KOPT-K1 (cell line): ENCODE data around the gene SPECC1L.

ENCODE experiments used
- H3K27ac ChIP-seq: fragments of 200-600 bp; sonication (generic); 2 replicates; pipeline ENCODE4 v1.5.1; 2016; ENCODE audit warnings: antibody characterized with exemption, mild to moderate bottlenecking, low read depth, low read length; ENCODE audit not compliant: poor library complexity, severe bottlenecking
- H3K36me3 ChIP-seq: fragments of 200-600 bp; sonication (generic); 2 replicates; pipeline ENCODE4 v1.5.1; 2017; ENCODE audit warnings: antibody characterized with exemption, mild to moderate bottlenecking, low read length, moderate library complexity; ENCODE audit not compliant: insufficient read depth
- H3K9me3 ChIP-seq: fragments of 200-600 bp; sonication (generic); 2 replicates; pipeline ENCODE4 v1.5.1; 2017; ENCODE audit warnings: antibody characterized with exemption, low read length, mild to moderate bottlenecking; ENCODE audit not compliant: insufficient read depth, poor library complexity, severe bottlenecking

SPECC1L gene

DNA sequence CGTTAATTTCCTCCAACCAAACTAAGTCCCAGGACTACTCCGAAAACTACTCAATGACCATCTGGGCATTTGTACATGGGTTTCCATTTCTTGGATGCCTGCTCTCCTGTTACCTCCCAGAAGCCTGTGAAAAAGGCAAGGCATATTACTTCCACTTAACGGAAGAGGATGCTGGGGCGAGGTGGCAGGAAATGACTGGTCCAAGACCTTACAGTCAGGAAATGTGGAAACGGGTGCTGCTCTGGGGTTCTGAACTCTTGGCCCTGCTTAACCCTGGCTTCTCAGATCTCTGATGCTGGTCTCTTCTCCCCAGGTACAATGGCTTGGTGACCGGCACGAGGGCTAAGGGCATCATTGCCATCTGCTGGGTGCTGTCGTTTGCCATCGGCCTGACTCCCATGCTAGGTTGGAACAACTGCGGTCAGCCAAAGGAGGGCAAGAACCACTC is 169.7 kb downstream of the SPECC1L start:
- Histone ChIP-seq H3K36me3 (no peaks in the 10 kb centered on the region), H3K27ac (no peak overlapping the region)

DNA sequence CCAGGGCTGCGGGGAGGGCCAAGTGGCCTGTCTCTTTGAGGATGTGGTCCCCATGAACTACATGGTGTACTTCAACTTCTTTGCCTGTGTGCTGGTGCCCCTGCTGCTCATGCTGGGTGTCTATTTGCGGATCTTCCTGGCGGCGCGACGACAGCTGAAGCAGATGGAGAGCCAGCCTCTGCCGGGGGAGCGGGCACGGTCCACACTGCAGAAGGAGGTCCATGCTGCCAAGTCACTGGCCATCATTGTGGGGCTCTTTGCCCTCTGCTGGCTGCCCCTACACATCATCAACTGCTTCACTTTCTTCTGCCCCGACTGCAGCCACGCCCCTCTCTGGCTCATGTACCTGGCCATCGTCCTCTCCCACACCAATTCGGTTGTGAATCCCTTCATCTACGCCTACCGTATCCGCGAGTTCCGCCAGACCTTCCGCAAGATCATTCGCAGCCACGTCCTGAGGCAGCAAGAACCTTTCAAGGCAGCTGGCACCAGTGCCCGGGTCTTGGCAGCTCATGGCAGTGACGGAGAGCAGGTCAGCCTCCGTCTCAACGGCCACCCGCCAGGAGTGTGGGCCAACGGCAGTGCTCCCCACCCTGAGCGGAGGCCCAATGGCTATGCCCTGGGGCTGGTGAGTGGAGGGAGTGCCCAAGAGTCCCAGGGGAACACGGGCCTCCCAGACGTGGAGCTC is 170.2 kb downstream of the SPECC1L start:
- H3K36me3 ChIP-seq = no peaks in the 10 kb centered on the region
- no peaks in the 10 kb centered on the region for H3K9me3 ChIP-seq
- no peak overlapping the region for H3K27ac ChIP-seq

More for the DNA sequence above, 169.7 kb downstream of the SPECC1L start:
- no peaks in the 10 kb centered on the region for H3K9me3 ChIP-seq

DNA sequence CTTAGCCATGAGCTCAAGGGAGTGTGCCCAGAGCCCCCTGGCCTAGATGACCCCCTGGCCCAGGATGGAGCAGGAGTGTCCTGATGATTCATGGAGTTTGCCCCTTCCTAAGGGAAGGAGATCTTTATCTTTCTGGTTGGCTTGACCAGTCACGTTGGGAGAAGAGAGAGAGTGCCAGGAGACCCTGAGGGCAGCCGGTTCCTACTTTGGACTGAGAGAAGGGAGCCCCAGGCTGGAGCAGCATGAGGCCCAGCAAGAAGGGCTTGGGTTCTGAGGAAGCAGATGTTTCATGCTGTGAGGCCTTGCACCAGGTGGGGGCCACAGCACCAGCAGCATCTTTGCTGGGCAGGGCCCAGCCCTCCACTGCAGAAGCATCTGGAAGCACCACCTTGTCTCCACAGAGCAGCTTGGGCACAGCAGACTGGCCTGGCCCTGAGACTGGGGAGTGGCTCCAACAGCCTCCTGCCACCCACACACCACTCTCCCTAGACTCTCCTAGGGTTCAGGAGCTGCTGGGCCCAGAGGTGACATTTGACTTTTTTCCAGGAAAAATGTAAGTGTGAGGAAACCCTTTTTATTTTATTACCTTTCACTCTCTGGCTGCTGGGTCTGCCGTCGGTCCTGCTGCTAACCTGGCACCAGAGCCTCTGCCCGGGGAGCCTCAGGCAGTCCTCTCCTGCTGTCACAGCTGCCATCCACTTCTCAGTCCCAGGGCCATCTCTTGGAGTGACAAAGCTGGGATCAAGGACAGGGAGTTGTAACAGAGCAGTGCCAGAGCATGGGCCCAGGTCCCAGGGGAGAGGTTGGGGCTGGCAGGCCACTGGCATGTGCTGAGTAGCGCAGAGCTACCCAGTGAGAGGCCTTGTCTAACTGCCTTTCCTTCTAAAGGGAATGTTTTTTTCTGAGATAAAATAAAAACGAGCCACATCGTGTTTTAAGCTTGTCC is 171.0 kb downstream of the SPECC1L start:
- Histone ChIP-seq H3K36me3 (no peaks in the 10 kb centered on the region), H3K27ac (no peak overlapping the region), H3K9me3 (no peaks in the 10 kb centered on the region)

DNA sequence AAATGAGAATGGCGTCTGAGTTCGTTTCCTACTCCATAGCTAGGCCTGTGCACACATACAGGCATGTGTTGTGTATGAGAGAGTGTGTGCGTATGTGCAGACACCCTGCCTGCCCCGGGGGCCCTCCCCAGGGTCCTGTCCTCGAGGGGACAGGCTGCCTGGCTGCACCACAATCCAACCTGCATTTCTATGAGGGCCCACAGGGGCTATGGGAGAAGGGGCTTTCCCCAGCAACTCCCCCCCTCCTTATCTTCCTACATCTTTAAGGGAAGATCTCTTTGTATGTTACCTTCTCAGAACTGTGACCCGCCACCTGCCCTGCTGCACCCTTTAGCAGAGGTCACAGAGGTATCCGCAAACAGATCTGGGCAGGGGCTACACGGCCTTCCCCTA is 171.7 kb downstream of the SPECC1L start:
- Histone ChIP-seq H3K27ac (no peak overlapping the region), H3K36me3 (no peaks in the 10 kb centered on the region)

DNA sequence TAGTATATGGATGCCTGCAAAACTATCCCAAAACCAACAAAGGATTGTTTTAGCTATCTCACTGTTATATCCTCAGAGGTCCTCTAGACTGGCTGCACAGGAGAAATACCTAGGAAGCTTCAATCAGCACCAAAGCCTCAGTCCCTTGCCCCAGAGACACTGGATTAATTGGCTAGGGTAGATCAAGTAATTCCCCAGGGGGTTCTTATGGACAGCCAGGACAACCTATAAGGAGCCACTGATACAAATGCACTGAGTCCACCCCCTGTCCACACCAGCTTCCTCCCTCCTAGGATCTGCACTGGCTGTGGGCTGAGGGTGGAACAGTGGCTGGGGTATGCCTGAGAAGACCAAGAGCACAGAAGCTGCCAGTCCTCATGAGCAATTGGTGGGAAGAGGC is 173.0 kb downstream of the SPECC1L start:
- no peaks in the 10 kb centered on the region for H3K9me3 ChIP-seq
- no peak overlapping the region for H3K27ac ChIP-seq
- no peaks in the 10 kb centered on the region for H3K36me3 ChIP-seq

More for the DNA sequence above, 171.7 kb downstream of the SPECC1L start:
- no peaks in the 10 kb centered on the region for H3K9me3 ChIP-seq

DNA sequence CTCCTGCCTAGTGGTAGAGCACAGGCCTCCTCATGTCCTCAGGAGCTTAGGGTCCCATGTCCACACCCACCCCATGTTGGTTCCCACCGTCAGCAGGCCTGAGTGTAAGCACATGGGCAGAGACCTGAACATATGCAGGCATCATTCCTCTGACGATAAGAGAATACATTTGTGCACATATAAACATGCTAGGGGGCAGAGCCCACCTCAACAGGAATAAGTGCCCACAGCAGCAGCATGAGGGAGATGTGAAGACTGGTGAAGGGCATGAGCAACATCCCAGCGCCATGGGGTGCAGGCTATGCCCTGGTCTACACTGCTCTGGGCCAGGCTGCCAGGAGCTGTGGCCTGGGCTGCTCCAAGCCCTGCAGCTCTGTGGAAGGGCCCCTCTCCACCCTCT is 173.6 kb downstream of the SPECC1L start:
- Histone ChIP-seq H3K36me3 (no peaks in the 10 kb centered on the region), H3K27ac (no peak overlapping the region), H3K9me3 (no peaks in the 10 kb centered on the region)

DNA sequence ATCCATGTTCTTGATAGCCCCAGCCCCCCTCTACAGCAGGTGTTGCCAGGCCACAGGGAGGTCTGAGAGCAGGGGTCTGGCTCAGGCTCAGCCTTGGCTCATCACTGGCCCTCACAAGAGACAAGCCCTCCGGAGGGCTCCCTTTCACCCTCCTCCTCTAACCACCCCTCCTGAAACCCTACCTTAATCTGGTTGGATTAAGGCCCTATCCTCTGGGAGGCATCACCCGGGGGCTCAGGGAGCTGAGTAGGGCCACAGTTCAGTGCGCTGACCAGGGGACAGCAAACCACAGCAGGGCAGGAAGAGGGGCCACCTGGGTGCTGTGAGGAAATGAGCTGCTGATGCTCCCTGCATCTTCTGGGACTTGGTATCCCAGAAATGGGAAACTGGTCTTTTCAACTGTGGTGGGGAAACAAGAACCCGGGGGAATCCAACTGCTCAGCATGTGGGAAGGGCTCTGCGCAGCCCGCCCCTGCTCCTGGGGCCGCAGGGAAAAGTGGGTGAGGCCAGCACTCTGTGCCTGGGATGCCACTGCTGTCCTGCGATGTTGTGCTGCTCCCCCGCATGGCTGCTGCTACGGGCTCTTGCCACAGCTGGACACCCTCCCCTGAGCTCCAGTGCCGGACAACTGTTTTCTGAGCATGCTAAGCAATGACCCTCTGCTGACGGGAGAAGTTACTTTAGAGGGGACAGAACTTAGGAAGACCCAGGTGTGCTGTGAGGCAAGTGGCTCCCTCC is 174.3 kb downstream of the SPECC1L start:
- Histone ChIP-seq H3K9me3 (no peaks in the 10 kb centered on the region), H3K36me3 (no peaks in the 10 kb centered on the region), H3K27ac (no peak overlapping the region)

DNA sequence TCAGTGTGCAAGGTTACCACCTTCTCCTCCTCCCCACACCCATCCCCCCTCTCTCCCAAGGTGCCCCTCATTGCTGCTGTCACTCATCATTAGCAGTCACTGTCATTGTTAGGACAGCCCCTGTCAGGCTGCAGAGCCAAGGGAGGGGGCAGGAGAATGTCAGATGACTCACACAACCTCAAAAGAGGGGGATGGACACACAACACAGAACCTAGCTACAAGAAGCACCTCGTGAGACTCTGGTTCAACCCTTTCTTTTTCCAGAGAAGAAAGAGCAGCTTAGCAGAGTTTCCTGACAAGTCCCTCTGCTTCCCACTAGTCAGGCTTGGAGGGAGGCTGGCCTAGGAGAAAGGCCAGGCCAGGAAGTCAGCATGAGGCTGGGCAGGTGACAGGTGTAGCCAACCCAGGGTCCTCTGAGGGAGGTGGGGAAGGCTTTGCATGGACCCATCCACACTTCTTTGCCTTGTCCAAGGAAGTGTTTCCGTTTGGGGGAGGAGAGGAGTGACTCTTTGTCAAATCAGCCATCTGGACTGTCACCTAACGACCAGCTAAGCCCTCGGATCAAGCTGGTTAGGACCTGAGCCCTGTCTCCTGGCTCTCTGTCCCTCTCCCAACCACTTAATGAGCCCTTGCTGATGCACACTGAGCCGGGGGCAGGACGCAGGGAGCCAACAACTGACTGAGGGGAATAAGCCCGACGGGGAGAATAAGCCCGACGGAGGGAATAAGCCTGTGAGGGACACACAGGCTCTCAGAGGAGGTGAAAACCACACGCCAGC is 175.0 kb downstream of the SPECC1L start:
- Histone ChIP-seq H3K27ac (no peak overlapping the region), H3K36me3 (no peaks in the 10 kb centered on the region)

DNA sequence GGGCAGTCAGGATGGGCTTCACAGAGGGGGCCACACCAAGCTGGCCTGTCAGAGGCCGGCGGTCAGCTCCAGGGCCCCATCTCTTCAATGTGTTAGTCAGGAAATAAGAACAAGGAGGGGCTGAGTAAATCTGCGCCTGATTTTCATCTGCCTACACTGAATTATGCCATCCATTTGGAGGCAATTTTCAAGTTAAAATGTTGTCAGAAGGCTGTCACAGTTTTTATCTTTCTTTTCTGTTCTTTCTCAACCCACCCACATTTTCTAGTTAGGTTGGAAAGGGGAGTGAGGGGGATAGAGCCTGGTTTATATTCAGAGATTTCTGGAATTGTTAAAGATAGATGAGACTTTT is 175.6 kb downstream of the SPECC1L start:
- no peak overlapping the region for H3K27ac ChIP-seq
- peaks cover 6% of the 10 kb centered on the region for H3K9me3 ChIP-seq

More for the DNA sequence above, 175.0 kb downstream of the SPECC1L start:
- peaks cover under 1% of the 10 kb centered on the region for H3K9me3 ChIP-seq

DNA sequence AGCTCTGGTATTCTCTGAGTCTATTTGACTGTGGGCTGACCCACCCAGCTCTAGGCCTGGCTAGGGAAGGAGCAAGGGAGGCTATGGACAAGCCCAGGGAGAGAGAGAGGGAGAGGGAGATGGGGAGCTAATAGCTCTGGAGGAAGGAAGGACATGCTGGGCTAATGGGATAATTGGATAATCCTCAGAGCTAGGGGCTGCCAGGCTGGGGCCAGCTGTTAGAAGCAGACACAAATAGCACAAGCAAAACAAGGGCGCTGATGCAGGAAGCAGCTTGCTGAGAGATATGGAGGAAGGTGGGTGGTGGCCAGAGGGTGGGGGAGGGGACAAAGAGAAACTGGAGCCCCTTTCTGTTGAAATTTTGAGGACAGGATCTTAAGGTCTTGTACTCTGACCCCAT is 180.0 kb downstream of the SPECC1L start:
- no peak overlapping the region for H3K27ac ChIP-seq
- peaks cover 15% of the 10 kb centered on the region for H3K9me3 ChIP-seq
- no peaks in the 10 kb centered on the region for H3K36me3 ChIP-seq

More for the DNA sequence above, 175.6 kb downstream of the SPECC1L start:
- H3K36me3 ChIP-seq = no peaks in the 10 kb centered on the region

DNA sequence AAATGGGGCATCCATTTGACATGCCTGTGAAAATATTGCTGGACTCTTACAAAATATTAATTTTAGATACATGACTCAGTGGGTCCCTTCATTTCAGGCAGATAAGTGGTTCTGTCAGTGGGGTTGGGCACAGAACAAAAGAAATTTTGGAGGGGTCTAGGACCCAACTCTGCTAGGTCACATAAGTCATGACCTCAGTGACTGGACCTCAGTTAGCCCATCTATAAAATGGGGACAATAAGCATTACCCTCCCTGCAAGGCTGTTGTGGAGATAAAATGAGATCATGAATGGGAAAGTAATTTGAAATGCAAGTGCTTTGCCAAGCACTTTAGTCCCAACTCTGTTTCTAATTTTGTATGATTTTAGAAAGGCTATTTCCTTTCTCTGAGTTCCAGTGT is 180.5 kb downstream of the SPECC1L start:
- Histone ChIP-seq H3K36me3 (no peaks in the 10 kb centered on the region), H3K9me3 (peaks cover 15% of the 10 kb centered on the region), H3K27ac (no peak overlapping the region)

DNA sequence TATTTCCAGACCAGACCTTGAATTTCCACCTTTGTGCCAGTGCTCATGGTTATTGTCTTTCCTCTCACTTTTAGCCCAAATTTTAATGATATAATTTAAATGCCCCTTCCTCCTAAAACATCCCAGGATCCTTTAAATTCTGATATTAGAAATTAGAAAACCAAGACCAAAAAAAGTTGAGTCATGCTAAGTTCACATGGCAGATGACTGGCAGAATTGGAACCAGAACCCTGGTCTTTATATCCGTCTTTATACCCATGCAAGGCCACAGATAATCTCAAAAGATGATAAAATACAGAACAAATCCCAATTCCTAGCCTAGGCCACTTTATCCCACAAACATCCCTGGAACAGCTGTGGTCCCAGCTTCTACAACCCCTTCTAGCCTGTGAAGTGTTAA is 183.2 kb downstream of the SPECC1L start:
- H3K36me3 ChIP-seq = no peaks in the 10 kb centered on the region
- peaks cover 15% of the 10 kb centered on the region for H3K9me3 ChIP-seq
- no peak overlapping the region for H3K27ac ChIP-seq

DNA sequence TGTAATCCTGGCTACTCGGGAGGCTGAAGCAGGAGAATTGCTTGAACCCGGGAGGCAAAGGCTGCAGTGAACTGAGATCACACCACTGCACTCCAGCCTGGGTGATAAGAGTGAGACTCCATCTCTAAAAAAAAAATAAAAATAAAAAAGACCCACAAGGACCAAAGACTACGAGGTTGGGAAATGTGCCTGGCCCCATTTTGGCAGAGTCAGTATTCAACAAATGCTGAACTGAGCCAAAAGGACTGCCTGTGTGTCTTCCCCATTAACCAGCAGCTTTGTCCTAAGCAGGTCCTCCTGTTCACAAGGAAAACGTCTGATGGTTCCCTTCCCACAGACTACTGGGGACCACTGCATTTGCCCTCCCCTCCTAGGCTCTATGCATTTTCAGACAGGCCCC is 184.4 kb downstream of the SPECC1L start:
- Histone ChIP-seq H3K27ac (no peak overlapping the region), H3K9me3 (peaks cover 15% of the 10 kb centered on the region), H3K36me3 (no peaks in the 10 kb centered on the region)

DNA sequence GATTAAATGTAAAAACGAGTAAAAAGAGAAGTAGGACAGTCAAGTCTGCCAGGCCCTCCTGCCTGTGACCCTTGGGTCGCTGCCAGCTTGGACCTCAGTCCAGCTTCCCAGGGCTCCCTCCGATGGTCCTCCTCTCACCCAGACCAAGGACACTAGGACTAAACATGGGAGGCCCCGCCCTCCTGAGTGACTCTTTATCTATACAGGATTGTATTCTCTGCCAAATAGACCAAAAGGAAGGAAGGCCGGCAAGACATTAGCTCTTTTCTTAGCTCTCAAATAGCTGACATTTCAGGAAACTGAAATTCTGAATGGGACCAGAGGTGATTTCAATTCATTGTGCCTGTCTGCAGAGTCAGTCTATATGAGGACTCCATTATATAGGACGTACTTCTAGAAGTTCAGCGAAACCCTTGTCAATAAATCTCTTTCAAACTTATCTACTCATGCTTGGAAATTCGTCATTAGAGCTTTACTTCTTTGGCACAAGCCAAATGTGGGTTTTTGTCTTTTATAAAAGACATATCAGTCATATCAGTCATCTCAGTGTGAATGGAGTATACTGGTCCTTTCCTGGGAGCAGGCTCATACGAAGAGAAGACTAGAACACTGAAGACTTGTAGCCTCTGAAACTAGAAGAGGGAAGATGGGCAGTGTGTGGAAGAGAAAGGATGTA is 185.3 kb downstream of the SPECC1L start:
- no peak overlapping the region for H3K27ac ChIP-seq
- H3K9me3 ChIP-seq = peaks cover 12% of the 10 kb centered on the region
- H3K36me3 ChIP-seq = no peaks in the 10 kb centered on the region
